NCI-H748 treated with DMSO at 0.1 percent for 48 hours (cell line): ENCODE data around the gene RMI1.
A peak's percentile ranks its signal among the peaks of the same experiment; 100 is the strongest.

Experiments
- DNase-seq: peaks from one replicate; lab custom pipeline; 2025; lab: John Stamatoyannopoulos, UW

Gene RMI1

DNA sequence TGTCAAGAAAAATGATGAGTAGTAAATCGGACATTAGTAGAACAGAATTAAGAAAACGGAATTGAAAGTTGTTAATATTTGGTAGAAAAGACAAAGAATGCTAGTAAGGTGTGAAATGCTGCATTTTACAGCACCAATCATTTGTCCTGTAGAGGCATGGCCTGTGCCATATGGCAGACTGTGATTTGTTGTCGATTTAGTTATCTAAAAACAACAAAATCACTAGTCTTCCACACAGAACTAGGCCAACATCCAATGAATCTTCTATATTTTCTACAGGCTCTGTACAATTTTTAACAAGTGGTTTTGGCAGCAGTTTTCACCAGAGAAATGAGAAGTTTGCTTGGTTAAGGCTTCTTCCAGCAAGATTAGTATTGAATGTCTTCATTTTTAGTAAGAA lies 11.0 kb upstream of the RMI1 start:
- no peak for DNase-seq

DNA sequence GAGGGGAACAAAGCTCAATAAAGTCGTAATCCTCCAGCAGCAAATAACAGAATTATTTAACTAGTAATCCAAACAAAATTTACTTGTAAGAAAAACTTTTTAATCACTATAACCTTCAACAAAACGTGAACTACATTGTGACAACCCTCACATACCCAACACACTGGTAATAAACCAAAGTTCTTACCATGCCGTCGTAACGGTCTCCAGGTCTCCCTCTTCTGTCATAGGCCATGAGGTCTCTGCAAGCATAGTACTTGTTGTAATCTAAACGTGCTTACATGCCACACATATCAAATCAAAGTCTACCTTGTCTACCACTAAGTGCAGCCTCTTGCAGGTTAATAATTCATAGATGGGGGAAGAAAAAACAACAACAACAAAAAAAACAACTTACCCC lies 9.1 kb upstream of the RMI1 start:
- no peak for DNase-seq

DNA sequence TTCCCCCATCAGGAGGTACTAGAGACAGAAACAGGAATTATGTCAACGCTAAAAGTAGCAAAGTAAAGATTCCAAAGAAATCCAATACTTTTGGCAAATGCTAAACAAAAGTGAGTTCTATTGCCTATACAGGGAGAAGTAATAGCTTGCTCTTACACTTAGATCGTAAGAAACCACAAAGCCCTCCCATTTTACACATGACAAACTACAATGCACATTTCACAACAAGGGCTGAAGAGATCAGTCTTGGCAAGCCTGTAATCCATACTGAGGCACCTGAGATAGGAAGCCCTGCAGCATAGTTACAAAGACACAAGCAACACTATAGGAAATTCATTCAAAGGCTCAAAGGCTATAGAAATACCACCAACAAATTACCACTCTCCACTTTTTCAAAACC lies 8.3 kb upstream of the RMI1 start:
- DNase-seq: no peak

DNA sequence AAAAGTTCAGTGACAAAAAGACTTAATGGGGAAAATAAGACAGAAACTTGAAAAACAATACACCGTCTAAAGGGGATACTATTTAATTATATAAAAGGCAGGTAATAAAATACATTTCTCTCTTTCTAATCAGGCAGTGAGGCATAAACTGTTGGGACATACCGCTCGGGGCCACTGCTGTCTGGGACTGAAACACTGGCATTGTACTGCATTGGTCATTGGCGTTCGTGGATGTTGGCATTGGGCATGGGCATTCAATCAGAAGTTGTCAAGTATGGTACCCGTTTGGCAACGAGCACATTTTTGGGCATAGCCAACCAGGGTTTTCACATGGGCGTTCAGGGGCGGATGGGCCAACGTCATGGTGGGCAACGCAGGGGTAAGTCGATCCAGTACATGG lies 5.3 kb upstream of the RMI1 start:
- no peak for DNase-seq

DNA sequence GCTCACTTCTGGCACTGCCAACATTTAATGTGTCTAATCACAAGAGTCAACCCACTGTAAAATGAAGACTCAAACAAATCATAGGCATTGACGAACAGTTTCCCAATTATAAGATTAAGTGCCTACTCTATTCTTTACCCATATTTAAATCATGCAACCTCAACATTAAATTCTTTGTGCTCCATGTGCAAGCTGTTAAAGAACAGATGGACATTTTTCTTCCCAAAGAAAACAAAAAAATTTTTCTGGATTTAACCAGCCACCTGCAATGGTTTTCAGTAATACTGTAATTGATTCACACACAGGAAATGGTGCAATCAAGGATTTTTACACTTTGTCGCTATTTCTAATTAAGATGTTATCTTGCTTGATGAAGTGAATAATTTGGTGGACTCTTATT lies 4.2 kb upstream of the RMI1 start:
- DNase-seq: no peak

DNA sequence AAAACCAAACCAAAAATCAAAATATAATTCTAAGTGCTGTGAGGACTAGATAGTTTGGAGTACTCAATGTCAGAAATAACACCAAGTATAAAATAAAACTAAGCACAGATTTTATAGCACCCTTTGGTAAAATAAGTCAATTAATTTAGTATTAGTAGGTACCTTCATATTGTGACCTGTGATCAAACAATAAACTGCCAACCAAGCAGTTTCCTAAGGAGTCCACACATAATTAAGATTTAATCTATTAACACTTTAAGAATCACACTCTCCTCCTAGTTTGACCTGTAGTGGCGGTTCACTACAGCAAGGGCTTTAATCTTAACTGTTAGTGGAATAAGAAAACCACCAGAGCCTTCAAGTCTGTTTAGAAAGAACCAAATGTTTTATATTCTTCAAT lies 3.4 kb upstream of the RMI1 start:
- no peak for DNase-seq

DNA sequence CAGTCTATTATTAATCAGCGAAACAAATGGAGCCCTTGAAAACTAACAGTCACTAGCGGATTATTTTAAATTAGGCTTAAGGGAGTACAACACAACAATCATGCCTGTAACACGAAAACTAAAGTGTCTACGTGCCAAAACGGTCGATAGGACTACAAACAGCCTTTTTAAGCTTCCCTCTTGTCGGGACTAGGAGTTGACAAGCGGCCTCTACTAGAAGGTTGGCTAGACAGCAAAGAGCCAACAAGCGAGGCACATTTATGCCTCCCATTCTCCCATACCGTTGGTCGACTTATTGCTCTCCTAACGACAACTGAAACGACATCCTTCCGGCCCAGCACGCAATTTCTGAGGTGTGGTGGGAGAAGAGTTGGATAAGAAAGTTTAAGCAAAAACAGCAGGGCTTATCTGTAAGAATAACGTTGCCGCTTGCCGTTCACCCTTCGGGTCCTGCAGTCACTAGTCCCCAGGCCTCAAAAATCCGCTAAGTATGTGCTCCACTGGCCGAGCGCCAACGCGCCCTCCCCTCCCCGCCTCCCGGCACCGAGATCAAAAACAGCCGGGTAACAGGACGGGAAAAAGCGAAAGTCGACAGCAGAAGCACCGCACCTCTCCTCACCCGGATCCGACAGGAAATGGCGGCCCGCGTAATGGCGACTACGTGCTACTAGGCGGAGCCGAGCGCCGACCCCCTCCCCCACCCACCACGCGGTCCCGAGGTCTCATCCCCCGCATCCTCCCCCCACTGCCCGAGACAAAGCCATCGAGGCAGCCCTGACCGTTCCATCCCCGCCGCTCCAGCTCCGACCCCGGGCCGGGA lies 1.4 kb upstream of the RMI1 start:
- peak; percentile 62 for DNase-seq

DNA sequence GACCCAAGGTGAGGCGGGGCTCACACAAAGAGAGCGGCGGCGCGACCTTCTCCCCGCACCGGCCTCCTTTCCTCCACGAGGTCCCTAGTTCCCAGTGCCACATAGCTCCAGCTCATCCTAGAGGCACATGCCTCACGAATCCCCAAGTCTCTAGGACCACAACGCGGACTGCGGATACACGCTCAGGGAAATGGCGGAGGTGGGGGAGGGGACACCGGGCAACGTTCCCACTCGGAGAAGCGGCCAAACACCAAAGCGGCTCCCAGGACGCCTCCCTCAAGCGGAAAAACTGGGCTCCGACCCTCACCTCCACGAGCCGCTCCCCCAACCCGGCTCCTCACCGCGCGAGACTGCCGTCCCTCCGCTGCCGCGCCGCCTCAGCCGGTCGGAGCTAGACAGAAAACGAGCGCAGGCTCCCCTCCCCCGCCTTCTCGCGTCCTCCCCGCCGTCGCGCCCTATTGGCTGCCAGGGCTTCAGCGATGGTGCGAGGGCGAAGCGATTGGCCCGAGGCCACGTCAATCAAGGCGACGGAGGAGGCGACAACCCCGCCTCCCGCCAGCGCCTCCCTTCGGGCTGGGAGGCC lies 702 bp upstream of the RMI1 start, which contains the start of gene HNRNPK:
TSS of gene HNRNPK (minus strand) at position 404 of the 583 bp plus-strand sequence. CDS start 1,963 bp downstream, outside the sequence.
- DNase-seq: peak; percentile 94

DNA sequence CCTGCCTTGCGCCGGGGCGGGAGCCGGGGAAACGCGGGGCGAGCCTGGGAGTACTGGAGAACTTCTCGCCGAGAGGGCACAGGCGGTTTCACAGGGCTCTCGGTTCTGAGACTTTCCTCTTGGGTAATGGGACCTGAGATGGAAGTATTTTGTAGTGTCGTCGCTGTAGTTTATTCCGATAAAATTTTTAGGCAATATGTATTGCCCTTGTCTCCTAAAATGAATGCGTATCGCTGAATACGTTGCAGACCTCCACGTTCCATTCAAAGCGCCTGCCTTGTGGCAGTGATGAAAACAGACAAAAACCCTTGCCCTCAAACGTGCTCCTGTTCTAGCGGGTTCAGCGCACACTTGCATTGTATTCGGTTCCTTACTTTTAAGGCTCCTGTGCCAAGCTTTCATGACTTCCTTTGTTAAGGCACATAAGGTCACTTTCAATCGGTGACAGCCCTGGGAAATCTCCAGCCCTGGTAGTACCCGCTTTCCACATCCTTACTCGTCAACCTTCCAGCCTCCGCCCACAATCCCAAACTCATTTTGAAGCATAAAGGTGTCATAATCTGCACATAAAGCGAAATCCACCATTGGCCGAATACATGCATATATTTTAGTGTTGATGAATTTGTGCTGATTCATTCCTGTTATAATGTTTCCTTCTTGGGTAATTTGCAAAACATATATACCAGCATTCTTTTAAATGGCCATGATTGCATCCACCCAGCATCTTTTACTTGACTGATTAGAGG lies 694 bp downstream of the RMI1 start:
- DNase-seq: peak; percentile 60

DNA sequence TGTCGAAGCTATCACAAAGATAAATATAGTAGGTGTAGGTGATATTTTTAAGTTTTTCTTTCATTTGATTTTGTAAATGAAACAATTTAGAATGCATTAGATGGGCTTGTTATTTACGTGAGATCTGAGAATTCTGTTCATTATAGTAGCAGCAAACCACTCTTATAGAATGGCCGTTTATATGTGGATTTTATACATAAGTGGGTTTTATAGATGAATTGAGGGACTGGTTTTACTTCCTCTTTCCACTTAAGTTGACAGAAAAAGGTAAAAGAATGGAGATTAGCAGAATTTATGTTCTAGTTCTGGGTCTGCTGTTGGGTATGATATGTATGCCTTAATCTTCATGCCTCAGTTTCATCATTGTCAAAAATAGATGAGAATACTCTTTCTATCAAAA lies 5.6 kb downstream of the RMI1 start:
- DNase-seq: no peak

DNA sequence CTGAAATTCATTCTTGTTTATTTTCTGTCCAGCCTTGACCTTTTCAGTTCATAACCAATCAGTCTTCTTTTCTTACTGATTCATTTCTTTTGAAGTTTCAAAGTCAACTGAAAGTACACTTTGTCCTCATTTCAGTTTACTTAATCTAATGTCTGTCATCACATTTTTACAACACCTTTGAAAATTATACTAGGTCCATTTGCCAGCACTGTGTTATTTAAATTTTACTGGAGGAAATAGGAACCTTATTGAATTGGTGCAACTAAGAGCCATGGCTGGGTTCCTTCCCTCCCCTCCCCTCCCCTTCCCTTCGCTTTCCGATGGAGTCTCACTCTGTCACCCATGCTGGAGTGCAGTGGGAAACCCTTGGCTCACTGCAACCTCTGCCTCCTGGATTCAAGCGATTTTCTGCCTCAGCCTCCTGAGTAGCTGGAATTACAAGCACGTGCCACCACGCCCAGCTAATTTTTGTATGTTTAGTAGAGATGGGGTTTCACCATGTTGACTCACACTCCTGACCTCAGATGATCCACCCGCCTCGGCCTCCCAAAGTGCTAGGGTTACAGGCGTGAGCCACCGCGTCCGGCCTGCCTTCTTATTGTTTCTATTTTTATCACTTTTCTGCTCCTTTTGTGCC lies 6.3 kb downstream of the RMI1 start:
- no peak for DNase-seq

DNA sequence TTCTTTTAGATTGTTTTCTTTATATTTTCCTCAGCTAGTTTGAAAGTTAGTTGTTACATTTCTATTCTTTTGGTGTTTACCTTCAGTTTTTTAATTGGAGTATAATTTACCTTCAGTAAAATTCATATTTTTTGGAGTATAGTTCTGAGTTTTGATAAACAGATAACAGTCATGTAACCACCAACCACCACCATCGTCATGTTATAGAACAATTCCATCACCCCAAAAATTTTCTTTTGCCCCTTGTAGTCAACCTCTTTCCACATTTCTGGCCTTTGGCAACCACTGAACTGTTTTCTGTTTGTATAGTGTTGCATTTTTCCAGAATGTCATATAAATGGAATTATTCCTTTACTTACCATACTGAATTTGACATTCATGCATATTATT lies 6.8 kb downstream of the RMI1 start:
- DNase-seq: no peak

DNA sequence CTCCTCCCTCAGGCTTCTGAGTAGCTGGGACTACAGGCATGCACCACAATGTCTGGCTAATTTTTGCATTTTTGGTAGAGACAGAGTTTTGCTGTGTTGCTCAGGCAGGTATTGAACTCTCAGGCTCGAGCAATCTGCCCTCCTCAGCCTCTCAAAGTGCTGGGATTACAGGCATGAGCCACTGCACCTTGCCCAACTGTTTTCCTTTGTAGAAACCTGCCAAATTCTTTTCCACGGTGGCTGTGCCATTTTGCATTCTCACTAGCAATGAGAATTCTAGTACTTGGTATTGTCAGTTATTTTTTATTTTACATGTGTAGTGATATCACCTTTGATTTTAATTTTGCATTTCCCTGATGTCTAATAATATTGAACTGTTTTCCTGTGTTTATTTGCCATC lies 7.8 kb downstream of the RMI1 start:
- DNase-seq: no peak

DNA sequence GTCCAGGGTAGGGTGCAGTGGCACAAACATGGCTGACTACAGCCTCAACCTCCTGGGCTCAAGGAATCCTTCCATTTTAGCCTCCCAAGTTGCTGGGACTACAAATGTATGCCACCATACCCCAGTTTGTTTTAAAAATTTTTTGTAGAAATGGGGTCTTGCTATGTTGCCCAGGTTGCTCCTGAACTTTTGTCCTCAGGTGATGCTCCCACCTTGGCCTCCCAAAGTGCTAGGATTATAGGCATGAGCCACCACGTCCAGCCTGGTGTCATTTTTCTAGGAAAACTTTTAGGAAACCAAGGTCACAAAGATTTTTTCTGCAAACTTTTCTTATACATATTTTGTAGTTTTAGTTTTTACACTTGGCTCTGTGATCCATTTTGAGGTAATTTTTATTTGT lies 10.8 kb downstream of the RMI1 start:
- no peak for DNase-seq

DNA sequence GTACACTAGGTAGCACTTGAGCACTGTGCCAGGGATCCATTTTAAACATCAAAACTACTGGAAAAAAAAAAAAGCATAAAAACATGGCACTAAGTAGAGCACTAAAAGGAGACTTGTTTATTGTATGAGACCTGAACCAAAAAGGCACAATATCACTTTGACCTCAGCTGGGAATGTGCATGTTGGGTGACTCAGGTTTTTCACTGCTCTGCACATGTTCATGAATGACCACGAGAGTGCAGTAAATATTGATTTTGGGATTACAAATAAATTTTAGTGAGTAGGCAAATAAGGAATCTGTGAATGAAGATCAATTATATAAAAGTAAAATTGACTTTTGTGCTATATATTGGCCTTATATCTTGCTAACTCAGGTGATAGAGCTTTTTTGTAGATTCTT lies 11.8 kb downstream of the RMI1 start:
- peak; percentile 59 for DNase-seq

DNA sequence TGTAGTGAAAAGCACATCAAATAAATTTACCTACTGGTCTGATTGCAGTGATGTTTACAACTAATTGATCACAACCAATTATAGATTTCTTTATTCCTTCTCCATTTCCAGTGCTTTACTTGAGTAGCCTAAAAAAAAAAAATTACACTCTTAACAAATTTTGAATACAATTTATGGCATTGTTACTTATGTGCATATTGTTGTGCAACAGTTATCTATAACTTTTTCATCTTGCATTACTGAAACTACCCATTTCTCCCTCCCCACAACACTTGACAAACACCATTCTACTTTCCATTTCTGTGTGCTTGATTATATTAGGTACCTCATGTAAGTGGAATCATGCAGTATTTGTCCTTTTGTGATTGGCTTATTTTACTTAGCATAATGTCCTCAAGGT lies 12.3 kb downstream of the RMI1 start:
- no peak for DNase-seq

DNA sequence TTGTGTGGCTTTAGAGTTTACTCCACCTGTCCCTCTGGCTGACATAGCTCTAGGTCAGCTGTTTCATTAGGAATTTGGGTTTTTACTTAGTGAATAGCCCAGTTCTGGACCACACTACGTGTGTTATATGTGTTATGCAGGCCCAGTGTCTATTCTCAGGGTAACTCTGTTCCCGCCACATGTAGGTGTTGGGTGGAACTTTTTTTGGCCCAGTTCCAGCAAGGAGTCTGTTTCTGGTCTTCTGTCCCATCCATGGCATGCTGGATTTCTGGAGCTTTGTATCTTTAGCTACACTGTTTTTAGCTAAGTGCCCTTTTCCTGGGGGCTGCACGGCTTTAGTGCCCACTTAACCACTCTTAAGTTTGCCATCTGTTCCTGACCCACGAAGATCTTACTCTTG lies 15.5 kb downstream of the RMI1 start:
- DNase-seq: no peak

DNA sequence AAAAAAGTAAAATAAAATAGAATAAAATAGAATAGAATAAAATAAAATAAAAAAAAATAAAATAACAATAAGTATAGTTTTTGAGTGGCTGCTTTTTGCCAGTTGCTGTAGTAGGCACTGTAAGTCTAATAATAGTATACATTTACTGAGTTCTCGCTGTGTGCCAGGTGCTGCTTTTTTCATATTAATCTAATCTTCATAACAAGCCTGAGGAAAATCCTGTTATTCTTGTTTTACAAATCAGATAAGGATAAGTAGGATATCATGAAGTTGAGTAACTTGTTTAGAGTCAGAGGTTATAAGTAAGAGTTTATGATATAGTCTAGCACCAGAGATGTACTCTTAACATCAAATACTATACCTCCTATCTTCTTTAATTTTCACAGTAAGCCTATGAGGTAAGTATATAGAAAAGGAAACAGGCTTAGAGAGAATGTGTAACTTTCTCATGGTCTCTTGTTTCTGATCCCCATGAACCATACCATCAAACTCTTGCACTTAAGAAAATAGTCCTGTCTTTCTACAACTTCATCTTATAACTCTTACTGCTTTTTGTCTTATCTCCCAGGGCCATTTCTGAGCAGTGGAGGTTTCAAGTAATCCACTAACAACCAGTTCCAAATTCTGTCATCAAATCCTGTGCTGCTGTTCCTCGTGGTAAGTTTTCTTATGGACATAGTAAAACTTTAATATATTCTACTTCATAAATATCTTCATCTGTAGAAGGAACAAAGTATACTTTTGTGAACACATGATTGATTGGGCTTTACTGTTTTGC lies 18.7 kb downstream of the RMI1 start:
- no peak for DNase-seq

DNA sequence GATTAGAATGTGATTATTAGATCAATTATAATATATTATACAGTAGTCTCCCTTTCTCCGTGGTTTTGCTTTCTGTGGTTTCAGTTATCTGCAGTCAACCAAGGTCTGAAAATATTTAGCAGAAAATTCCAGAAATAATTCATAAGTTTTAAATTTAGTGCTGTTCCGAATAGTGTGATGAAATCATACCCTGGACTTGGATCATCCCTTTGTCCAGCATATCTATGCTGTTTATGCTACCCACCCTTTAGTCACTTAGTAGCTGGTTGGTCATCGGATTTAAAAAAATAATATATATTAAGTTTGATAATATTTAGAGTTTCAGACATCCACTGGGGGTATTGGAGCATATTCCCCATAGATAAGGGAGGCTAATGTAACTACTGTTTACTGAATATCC lies 19.6 kb downstream of the RMI1 start:
- DNase-seq: no peak

DNA sequence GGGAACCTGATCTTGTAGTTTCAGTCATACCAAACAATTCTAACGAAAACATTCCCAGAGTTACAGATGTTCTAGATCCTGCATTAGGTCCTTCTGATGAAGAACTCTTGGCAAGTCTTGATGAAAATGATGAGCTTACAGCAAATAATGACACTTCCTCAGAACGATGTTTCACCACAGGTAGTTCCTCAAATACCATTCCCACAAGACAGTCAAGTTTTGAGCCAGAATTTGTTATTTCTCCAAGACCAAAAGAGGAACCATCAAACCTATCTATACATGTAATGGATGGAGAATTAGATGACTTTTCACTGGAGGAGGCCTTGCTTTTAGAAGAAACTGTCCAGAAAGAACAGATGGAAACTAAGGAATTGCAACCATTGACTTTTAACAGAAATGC lies 21.0 kb downstream of the RMI1 start:
- DNase-seq: no peak

DNA sequence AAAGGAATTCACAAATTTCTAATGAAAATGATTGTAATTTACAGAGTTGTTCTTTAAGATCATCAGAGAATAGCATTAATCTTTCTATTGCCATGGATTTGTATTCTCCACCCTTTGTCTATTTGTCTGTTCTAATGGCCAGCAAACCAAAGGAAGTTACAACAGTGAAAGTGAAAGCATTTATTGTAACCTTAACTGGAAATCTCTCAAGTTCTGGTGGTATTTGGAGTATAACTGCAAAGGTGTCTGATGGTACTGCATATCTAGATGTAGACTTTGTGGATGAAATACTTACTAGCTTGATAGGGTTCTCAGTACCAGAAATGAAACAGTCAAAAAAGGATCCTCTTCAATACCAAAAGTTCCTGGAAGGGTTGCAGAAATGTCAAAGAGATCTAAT lies 21.7 kb downstream of the RMI1 start:
- DNase-seq: no peak

DNA sequence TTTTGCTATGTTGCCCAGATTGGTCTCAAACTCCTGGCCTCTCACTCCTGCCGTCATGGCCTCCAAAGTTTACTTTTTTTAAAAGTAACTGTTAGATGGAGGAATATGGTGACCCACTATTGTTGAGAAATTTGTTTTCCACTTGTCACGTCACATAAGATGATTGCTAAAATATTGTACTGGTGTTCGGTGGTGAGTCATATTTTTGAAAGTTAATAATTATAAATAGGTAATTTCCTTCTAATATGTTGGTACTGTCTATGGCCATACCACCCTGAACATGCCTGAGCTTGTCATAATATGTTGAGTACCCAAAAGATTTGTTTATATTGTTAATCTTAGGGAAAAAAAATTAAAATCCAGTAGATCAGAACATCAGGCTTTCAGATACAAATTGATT lies 22.6 kb downstream of the RMI1 start:
- DNase-seq: no peak
